ENCODE data around the gene DCAF12L2.

Gene DCAF12L2

GRCh38 chrX:126164689-126165400, 1.2 kb downstream of the DCAF12L2 start:
- Histone ChIP-seq H3K4me1 (no peaks in the 10 kb centered on the region), H3K4me3 (ENCODE audit: low read depth, low read length) (no peak overlapping the region), H3K9me3 (no peaks in the 10 kb centered on the region), H3K27me3 (no peaks in the 10 kb centered on the region), H3K36me3 (no peaks in the 10 kb centered on the region)
- TF ChIP-seq CTCF (IDR thresholded peaks at IDR 0.05; ENCODE audit: low read depth, low read length), result no peak
- DNase-seq, result no peak

- Histone ChIP-seq H3K27me3 (no peaks in the 10 kb centered on the region), H3K9me3 (no peaks in the 10 kb centered on the region)
- TF ChIP-seq CTCF (IDR thresholded peaks at IDR 0.05; ENCODE audit: low read depth, low read length), result no peak
Observed at GRCh38 chrX:126164226-126164625, 1.9 kb downstream of the DCAF12L2 start.

GRCh38 chrX:126141014-126141413, 25.1 kb downstream of the DCAF12L2 start:
- no peak for TF ChIP-seq CTCF (IDR thresholded peaks at IDR 0.05; ENCODE audit: low read depth, low read length)
- Histone ChIP-seq H3K4me1 (no peaks in the 10 kb centered on the region), H3K4me3 (ENCODE audit: low read depth, low read length) (no peak overlapping the region), H3K36me3 (no peaks in the 10 kb centered on the region), H3K9me3 (no peaks in the 10 kb centered on the region), H3K27me3 (no peaks in the 10 kb centered on the region)
- no peak for DNase-seq

More at GRCh38 chrX:126164226-126164625, 1.9 kb downstream of the DCAF12L2 start:
- no peaks in the 10 kb centered on the region for H3K4me1 ChIP-seq
- H3K4me3 ChIP-seq (ENCODE audit: low read depth, low read length), result no peak overlapping the region
- no peaks in the 10 kb centered on the region for H3K36me3 ChIP-seq
- DNase-seq, result no peak

- Histone ChIP-seq H3K27me3 (no peaks in the 10 kb centered on the region), H3K9me3 (no peaks in the 10 kb centered on the region), H3K36me3 (no peaks in the 10 kb centered on the region), H3K4me3 (ENCODE audit: low read depth, low read length) (no peak overlapping the region), H3K4me1 (no peaks in the 10 kb centered on the region)
- DNase-seq, result no peak
- no peak; the same call in 1 of the 2 replicates for TF ChIP-seq CTCF (IDR thresholded peaks at IDR 0.05; ENCODE audit: low read depth, low read length)
Observed at GRCh38 chrX:126137899-126138298, 28.2 kb downstream of the DCAF12L2 start.

GRCh38 chrX:126124721-126125120, 41.4 kb downstream of the DCAF12L2 start:
- Histone ChIP-seq H3K9me3 (no peaks in the 10 kb centered on the region), H3K4me3 (ENCODE audit: low read depth, low read length) (no peak overlapping the region), H3K36me3 (no peaks in the 10 kb centered on the region), H3K27me3 (no peaks in the 10 kb centered on the region), H3K4me1 (no peaks in the 10 kb centered on the region)
- no peak for TF ChIP-seq CTCF (IDR thresholded peaks at IDR 0.05; ENCODE audit: low read depth, low read length)
- DNase-seq, result no peak
